ENCODE measurements around the gene NCR3LG1. TPM values are rescaled to one million over a fixed set of nuclear protein-coding genes. Genes with fewer than 3 reads are reported as not detected.

NCR3LG1 gene
- total and polyA plus RNA-seq, 9 of the 15 experiments (the other 6 are each of a cell fraction or from before 2014, with no cell fraction given): 4.1 to 39.8 (median 25.1) TPM

DNA sequence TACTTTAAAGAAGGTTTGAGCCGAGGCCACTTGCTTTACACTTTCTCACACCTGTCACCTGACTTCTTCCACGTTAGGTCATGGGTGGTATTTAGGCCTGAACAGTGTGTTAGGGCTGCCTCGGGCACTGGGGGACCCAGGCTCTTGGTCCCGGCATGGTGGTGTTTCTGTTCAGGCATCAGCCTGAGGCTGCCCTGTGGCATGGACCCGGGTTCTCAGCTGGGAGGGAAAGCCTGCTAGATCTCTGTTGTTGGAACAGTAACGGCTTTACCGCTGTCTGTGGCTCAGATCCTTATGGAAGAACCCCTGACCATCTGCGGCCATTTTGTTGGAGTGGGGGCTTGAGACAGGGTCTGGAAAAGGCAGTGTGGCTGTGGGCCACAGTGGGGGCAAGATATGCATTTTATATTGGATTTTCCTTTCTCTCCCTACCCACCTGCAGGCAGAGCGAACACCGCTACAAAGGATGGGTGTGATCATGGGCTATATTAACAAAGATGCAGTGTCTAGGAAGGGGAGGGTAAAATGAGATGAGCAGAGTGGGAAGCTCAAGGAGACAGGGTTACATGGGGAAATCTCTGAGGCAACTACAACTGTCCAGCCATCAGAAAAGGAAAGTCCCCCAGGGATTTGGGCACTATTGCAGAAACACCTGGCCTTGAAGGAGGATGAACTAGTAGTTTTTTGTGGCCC is 38.5 kb downstream of the NCR3LG1 start:
- ChIA-PET POLR2A (no interaction called here), CTCF (ENCODE audit: low intra/inter-chr PET ratio) (interaction anchor here (0.7 to 3.0 kb wide), 3 partner anchors 115 to 341 kb away, joined by 3 to 11 read pairs (median 3); no protein-coding TSS in a partner anchor)
- TF ChIP-seq NR1H2 (CRISPR knock-in tag; IDR thresholded peaks at IDR 0.05) (no peak), POLR2G (IDR thresholded peaks at IDR 0.05; ENCODE audit: low read depth, low read length) (no peak), SMARCA4 (IDR thresholded peaks at IDR 0.05) (no peak)
- H3K4me2 ChIP-seq (ENCODE audit: insufficient read depth, low read length): peak overlapping the region; percentile 10; the same call in 1 of the 2 replicates
- H3K4me1 ChIP-seq (replicated peaks in 1 of 2; ENCODE audit: control insufficient read depth in 2 of 2, insufficient read depth in 2 of 2, low read length in 2 of 2): peaks cover 2 to 36% of the 10 kb centered on the region in 2 experiments; a peak in 3 of 5 replicates
- in situ Hi-C loops (cut with MboI) (loop anchor here (10.0 kb wide), 1 partner anchor 135 kb away; no protein-coding TSS in a partner anchor), intact Hi-C loops (cut with micrococcal nuclease) (loop anchor here (1.0 to 5.0 kb wide), 2 partner anchors 89 to 443 kb away; no protein-coding TSS in a partner anchor)
- H3K27me3 ChIP-seq (ENCODE audit: control insufficient read depth in 2 of 2, insufficient read depth in 2 of 2, low read length in 2 of 2): peaks cover 5 to 24% of the 10 kb centered on the region in 2 experiments
- H2AFZ ChIP-seq (ENCODE audit: low read depth, low read length): peak overlapping the region; percentile 37; the same call in 1 of the 2 replicates
- H3K4me3 ChIP-seq: no peak overlapping the region
- no TSS peak for BruUV-seq (replicated peaks)
- no peaks in the 10 kb centered on the region for H3K36me3 ChIP-seq (ENCODE audit: control insufficient read depth, insufficient read depth, low read length)
- no peaks in the 10 kb centered on the region for H3K79me2 ChIP-seq (ENCODE audit: control insufficient read depth, insufficient read depth, low read length)
- H3K9me3 ChIP-seq (replicated peaks; ENCODE audit: control insufficient read depth, insufficient read depth, low read depth, low read length): no peaks in the 10 kb centered on the region
- peaks cover 6% of the 10 kb centered on the region; the same call in 1 of the 2 replicates for H4K20me1 ChIP-seq (replicated peaks; ENCODE audit: control insufficient read depth, insufficient read depth, low read length)
- ATAC-seq (no peak), DNase-seq (ENCODE audit: extremely low read depth in 1 of 4, low spot score in 3 of 4) (no peak), FAIRE-seq (no peak)
- H3K9ac ChIP-seq (ENCODE audit: insufficient read depth in 1 of 2, low read depth in 2 of 2, low read length in 2 of 2): no peak overlapping the region; a peak in 1 of 4 replicates
- no peak overlapping the region for H3K27ac ChIP-seq (ENCODE audit: extremely low read depth, low read depth, low read length)
- WGBS (ENCODE audit: insufficient coverage, low coverage, missing lambda C conversion rate): 43% methylated on average over 10 of the region's 10 CpGs
- peaks cover 5% of the 10 kb centered on the region for H3K9me1 ChIP-seq (ENCODE audit: control insufficient read depth, insufficient read depth, low read length)

Data from K562 (cell line).